ENCODE measurements around the gene PDE9A.

The PDE9A gene

GRCh38 chr21:42760361-42760950, 107.0 kb downstream of the PDE9A start:
- DNase-seq = no peak

- DNase-seq = no peak
Measured at GRCh38 chr21:42760951-42761751, 107.7 kb downstream of the PDE9A start.

GRCh38 chr21:42761776-42762335, 108.4 kb downstream of the PDE9A start:
- no peak for DNase-seq

- DNase-seq = no peak
Measured at GRCh38 chr21:42763581-42764442, 110.4 kb downstream of the PDE9A start.

GRCh38 chr21:42764443-42764760, 111.0 kb downstream of the PDE9A start:
- no peak for DNase-seq

- DNase-seq = no peak
Measured at GRCh38 chr21:42764883-42765282, 111.5 kb downstream of the PDE9A start.

- no peak for DNase-seq
Measured at GRCh38 chr21:42765656-42766055, 112.2 kb downstream of the PDE9A start.

GRCh38 chr21:42766739-42767560, 113.5 kb downstream of the PDE9A start:
- no peak for DNase-seq

GRCh38 chr21:42767561-42767835, 114.1 kb downstream of the PDE9A start:
- DNase-seq = no peak

- DNase-seq = no peak
Measured at GRCh38 chr21:42768324-42769121, 115.1 kb downstream of the PDE9A start.

- no peak for DNase-seq
Measured at GRCh38 chr21:42769183-42769819, 115.9 kb downstream of the PDE9A start.

- no peak for DNase-seq
Measured at GRCh38 chr21:42769820-42770716, 116.6 kb downstream of the PDE9A start.

- DNase-seq = no peak
Measured at GRCh38 chr21:42770717-42771502, 117.5 kb downstream of the PDE9A start.

GRCh38 chr21:42771503-42771805, 118.0 kb downstream of the PDE9A start:
- DNase-seq = no peak

GRCh38 chr21:42775123-42775522, 121.7 kb downstream of the PDE9A start:
- DNase-seq = no peak

- no peak for DNase-seq
Measured at GRCh38 chr21:42775891-42776290, 122.5 kb downstream of the PDE9A start.

GRCh38 chr21:42777064-42777756, 123.8 kb downstream of the PDE9A start:
- no peak for DNase-seq

GRCh38 chr21:42777757-42778344, 124.4 kb downstream of the PDE9A start:
- DNase-seq = no peak

- no peak for DNase-seq
Measured at GRCh38 chr21:42779431-42779861, 126.0 kb downstream of the PDE9A start.
